Caki2 (cell line): Measurements from ENCODE around the gene EIF5A. TPM values are rescaled to one million over a fixed set of nuclear protein-coding genes. Genes with fewer than 3 reads are reported as not detected.

Experiments used
- DNase-seq: peaks from one replicate; pipeline ENCODE4 v3.0.0-alpha.2; 2015; ENCODE audit warnings: low read depth
- in situ Hi-C: cut with HindIII; loops from 2 replicates; pipeline ENCODE4 v1.10.0; 2016; ENCODE audit warnings: low sequenced_read_pairs, low pct_unique_long_range_greater_than_20kb, mixed read lengths
- total RNA-seq: library from RNA; depleted of rRNA; stranded (reverse); fragments of >200 nt; shearing (Covaris generic); gene quantifications from 2 replicates; pipeline ENCODE4 v1.2.3, GENCODE V29; 2014; ENCODE audit warnings: low replicate concordance

EIF5A gene
- total RNA-seq, 1 experiment from 2014 or later = 624 TPM

- in situ Hi-C loops = no loop called here
- DNase-seq = no peak
Observed at GRCh38 chr17:7340179-7340578, 32.8 kb downstream of the EIF5A start.

GRCh38 chr17:7341842-7342241, 34.4 kb downstream of the EIF5A start:
- no peak for DNase-seq
- in situ Hi-C loops = no loop called here

- no peak for DNase-seq
- in situ Hi-C loops = no loop called here
Observed at GRCh38 chr17:7343250-7343649, 35.8 kb downstream of the EIF5A start.

- in situ Hi-C loops = no loop called here
- DNase-seq = no peak
Observed at GRCh38 chr17:7346761-7347614, 39.6 kb downstream of the EIF5A start.

- in situ Hi-C loops = no loop called here
- no peak for DNase-seq
Observed at GRCh38 chr17:7347630-7348477, 40.4 kb downstream of the EIF5A start.

GRCh38 chr17:7348478-7349242, 41.2 kb downstream of the EIF5A start:
- in situ Hi-C loops = no loop called here
- no peak for DNase-seq

GRCh38 chr17:7351665-7352502, 44.5 kb downstream of the EIF5A start, which contains the start of gene KCTD11:
TSS of gene KCTD11 (plus strand) at chr17:7352162.
- in situ Hi-C loops = no loop called here
- peak; percentile 96 for DNase-seq

- DNase-seq = no peak
- in situ Hi-C loops = no loop called here
Observed at GRCh38 chr17:7352503-7352889, 45.1 kb downstream of the EIF5A start.

- in situ Hi-C loops = no loop called here
Observed at GRCh38 chr17:7352910-7353635, 45.6 kb downstream of the EIF5A start.

GRCh38 chr17:7354262-7354843, 46.9 kb downstream of the EIF5A start:
- no peak for DNase-seq
- in situ Hi-C loops = no loop called here

More at GRCh38 chr17:7352910-7353635, 45.6 kb downstream of the EIF5A start:
- no peak for DNase-seq

- DNase-seq = no peak
- in situ Hi-C loops = no loop called here
Observed at GRCh38 chr17:7355053-7355452, 47.6 kb downstream of the EIF5A start, which contains the start of gene TMEM95. TSS of gene TMEM95 (plus strand) at chr17:7355156. CDS start at chr17:7355205, 49 bp downstream.

GRCh38 chr17:7355573-7355972, 48.1 kb downstream of the EIF5A start:
- in situ Hi-C loops = no loop called here
- DNase-seq = no peak

- DNase-seq = peak; percentile 52
- in situ Hi-C loops = no loop called here
Observed at GRCh38 chr17:7356072-7356549, 48.7 kb downstream of the EIF5A start.

GRCh38 chr17:7356756-7357155, 49.3 kb downstream of the EIF5A start:
- in situ Hi-C loops = no loop called here
- no peak for DNase-seq

GRCh38 chr17:7357381-7357780, 50.0 kb downstream of the EIF5A start:
- in situ Hi-C loops = no loop called here

GRCh38 chr17:7361906-7362305, 54.5 kb downstream of the EIF5A start:
- DNase-seq = no peak
- in situ Hi-C loops = no loop called here

More at GRCh38 chr17:7357381-7357780, 50.0 kb downstream of the EIF5A start:
- no peak for DNase-seq
